Endothelial cell of umbilical vein (primary cell): ENCODE results near the gene OSTM1.

Experiments
- CTCF ChIP-seq, 2 donors: IDR thresholded peaks; 1 replicate in 1 of 2; 2 replicates in 1 of 2; pipeline ENCODE4 v1.5.1; 2011; ENCODE audit warnings: low read length in 2 of 2, mild to moderate bottlenecking in 2 of 2, moderate library complexity in 2 of 2, control low read depth in 1 of 2, inconsistent platforms in 1 of 2, low read depth in 1 of 2; ENCODE audit not compliant: insufficient read depth in 1 of 2; ENCODE audit errors: extremely low read depth in 1 of 2
- POLR2AphosphoS5 ChIP-seq: IDR thresholded peaks from 2 replicates; pipeline ENCODE4 v1.6.1; 2012; ENCODE audit warnings: low read depth, mild to moderate bottlenecking, control low read depth, low read length, moderate library complexity; ENCODE audit not compliant: insufficient read depth

- TF ChIP-seq POLR2AphosphoS5, result no peak
- no peak for TF ChIP-seq CTCF (IDR thresholded peaks at IDR 0.05; ENCODE audit: extremely low read depth in 1 of 2, insufficient read depth in 1 of 2, low read depth in 1 of 2, low read length in 2 of 2)
Observed at GRCh38 chr6:108105571-108105970, 31.0 kb upstream of the OSTM1 start.
